Esophagus mucosa (tissue), 1 donor: ENCODE data around the gene CXXC5. TPM values are rescaled to one million over a fixed set of nuclear protein-coding genes. Genes with fewer than 3 reads are reported as not detected.

Source experiments
- ATAC-seq: fragments of 200-7000 bp; cut with Tn5 transposase; one replicate; pipeline ENCODE4 v1.9.1; 2020
- total RNA-seq: library from RNA; stranded (reverse); gene quantifications from one replicate; pipeline ENCODE4 v1.2.4, GENCODE V29; 2023
- donor health status: DM: yes; HTN: yes; CAD: no.

CXXC5 gene
- total RNA-seq, 1 donor from 2014 or later = 22.6 TPM

GRCh38 chr5:139638736-139639618, 9.2 kb upstream of the CXXC5 start:
- ATAC-seq = no peak

- ATAC-seq = no peak
Observed at GRCh38 chr5:139639619-139640380, 8.3 kb upstream of the CXXC5 start.

- ATAC-seq = no peak
Observed at GRCh38 chr5:139640421-139641115, 7.6 kb upstream of the CXXC5 start.

- no peak for ATAC-seq
Observed at GRCh38 chr5:139641116-139642080, 6.8 kb upstream of the CXXC5 start.

GRCh38 chr5:139642213-139642612, 5.9 kb upstream of the CXXC5 start:
- ATAC-seq = no peak

GRCh38 chr5:139642891-139643871, 5.0 kb upstream of the CXXC5 start:
- peak; percentile 69 for ATAC-seq

DNA sequence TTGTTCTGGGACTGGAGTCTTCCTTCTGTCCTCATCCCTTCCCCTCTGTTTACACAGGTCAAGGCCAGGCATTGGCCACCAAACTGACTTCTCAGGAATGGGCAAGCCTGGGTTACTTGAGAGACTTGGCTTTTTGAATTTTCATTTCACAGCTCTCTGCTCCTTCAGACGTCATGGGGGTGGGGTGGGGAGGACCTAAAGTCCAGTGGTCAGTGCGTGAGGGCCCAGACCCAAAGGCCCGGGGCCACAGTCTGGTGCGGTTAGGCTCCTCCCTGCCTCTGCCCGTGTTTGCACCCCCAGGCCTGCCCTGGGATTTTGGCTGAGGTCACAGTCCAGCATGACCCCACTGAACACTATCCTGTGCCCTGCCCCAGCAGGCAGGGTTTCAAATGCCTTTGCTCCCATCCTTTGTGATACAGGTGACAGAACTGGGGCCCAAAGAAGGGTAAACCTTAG, 4.1 kb upstream of the CXXC5 start:
- ATAC-seq = no peak

- no peak for ATAC-seq
Observed at GRCh38 chr5:139644646-139645429, 3.3 kb upstream of the CXXC5 start.

- no peak for ATAC-seq
Observed at GRCh38 chr5:139645430-139645871, 2.7 kb upstream of the CXXC5 start.

- ATAC-seq = no peak
Observed at GRCh38 chr5:139646111-139646510, 2.0 kb upstream of the CXXC5 start.

DNA sequence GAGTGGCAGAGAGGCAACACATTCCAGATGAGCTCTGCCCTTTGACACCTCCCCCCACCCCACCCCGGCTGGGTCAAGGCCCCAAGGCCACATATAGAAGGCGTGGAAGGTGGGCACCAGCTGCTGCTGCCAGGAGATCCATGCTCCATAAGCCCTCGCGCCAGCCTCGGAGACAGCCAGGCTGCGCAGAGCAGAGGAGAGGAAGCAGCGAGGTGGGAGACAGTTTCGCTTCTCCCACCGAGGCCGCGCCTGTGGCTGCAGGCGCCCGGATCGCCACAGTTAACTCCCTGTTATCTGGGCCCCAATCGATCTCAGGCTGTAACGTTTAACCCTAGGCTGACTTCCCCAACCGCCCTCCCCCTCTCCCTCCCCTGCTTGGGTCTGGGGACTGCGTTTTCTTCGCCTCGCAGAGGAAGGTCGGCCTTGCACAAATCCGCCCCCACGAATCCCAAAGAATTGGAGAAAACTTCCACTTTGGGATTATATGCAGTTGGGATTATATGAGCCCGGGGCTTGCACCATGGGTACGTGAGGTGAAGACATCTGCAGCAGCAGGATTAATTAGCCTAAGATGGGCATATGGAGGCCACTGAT, 1.1 kb upstream of the CXXC5 start:
- ATAC-seq = no peak

DNA sequence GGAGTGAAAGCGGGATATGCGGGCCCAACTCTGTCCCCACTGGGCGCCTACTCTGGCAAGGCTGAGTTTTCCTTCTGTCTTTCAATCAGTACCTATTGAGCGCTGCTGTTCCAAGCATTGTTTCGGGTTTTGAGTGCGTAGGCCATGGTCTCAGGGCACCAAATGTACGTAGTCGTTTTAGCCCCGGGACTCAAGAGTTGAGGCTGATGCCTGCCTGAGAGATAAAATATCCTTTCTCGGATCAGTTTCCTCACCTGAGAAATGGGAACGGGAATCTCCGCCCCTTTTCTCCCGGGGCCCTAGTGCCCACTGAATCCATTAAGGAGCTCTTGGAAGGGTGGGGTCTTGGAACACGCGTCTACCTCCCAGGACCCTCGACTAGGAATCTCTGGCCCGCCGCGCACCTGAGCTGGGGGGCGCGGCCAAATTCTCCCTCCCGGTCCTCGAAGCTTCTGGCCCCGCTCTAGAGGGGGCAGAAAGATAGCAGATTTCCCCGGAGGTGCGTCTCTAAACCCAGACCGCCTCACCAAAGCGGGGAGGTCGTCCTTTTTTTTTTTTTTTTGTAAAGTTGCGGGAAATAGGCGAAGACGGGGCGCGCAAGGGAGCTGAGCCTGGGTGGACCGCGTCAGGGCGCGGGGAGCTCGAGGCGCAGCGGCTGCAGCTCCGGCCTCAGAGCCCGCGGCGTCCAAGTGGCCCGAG, 494 bp upstream of the CXXC5 start:
- ATAC-seq = no peak

GRCh38 chr5:139649082-139649991, 1.2 kb downstream of the CXXC5 start:
- peak; percentile 19 for ATAC-seq

DNA sequence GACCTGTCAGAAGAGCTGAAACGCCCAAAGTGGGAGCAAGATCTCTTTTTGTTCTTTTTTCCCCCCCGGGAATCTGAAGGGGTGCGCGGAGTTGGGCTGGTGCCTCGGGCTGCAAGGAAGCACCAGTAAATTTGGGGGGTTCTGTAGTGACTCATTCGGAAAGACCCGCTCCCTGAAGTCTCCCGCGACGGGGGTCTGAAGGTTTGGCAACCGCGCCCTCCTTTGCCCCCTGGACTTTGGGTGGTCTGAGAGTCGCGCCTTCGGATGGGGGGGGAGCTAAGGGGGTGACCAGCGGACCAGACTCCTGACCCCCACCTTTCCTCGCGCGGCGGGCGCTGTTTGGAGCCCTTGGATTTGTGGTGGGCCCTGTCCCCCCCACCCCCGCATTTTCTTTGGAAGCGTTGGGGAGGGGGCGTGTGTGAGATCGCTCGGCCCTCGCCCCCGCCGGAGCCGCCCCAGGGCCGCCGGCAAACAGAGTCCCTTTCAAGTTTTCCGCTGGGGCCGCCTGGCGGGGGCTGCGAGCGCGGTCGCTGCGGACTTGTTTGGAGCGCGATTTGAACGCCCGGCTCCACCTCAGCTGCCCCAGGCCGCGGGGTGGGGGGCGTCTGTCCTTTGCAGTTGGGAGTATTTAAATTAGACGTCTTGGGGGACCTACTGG, 2.0 kb downstream of the CXXC5 start:
- ATAC-seq = no peak

- ATAC-seq = no peak
Observed at GRCh38 chr5:139650689-139651042, 2.5 kb downstream of the CXXC5 start.

- no peak for ATAC-seq
Observed at GRCh38 chr5:139651043-139651834, 3.1 kb downstream of the CXXC5 start.
